Fibroblast of upper back skin (primary cell): ENCODE results near the gene HCAR1.
"Not testable (repeated sequence)": the region's sequence is repeated elsewhere in the genome, so short reads cannot be mapped to it uniquely, and the experiment has no call there.

Experiments used
- DNase-seq: peaks from one replicate; pipeline ENCODE4 v3.0.0-alpha.2; 2013

Gene HCAR1

DNA sequence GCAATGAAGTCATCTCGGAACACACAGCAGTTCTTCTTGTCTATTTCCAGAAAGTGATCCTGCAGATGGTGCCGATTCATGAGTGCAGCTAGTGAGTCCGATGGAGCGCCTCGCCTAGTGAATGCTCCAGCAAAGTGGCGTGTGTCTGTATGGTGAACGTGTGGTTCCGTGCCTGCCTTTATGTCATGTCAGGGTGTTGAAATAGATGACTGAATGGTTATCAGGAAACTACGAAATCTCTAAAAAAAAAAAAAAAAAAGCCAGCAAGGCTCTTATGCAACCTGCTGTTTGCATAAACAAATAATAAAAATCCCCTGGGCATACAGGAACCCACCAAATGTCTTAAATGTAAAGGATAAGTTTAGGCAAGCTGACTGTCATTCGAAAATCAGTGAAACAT is 14.0 kb downstream of the HCAR1 start, which contains the start of gene HCAR3:
HCAR3 (minus strand) TSS at position 154 of the 400 bp plus-strand sequence; CDS start at position 80, 74 bp downstream.
- not testable (repeated sequence) for DNase-seq

DNA sequence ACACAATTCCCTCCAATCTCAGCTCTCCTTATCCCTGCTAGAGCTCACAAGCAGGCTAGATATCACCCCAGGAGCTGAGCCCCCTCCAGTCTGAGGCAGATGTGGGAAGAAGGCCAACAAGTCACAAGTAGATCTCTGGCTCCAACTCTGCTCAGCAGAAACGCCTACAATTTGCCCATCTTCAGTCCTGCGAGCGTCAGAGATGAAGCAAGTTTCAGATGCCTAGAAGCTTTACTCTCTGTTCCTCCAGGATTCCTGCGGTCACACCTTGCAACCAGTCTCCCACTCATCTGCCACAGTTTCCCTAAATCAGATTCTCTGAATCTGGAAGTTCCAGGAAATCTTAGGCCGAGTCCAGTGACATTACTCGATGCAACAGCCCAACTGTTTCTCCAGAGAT is 15.4 kb downstream of the HCAR1 start:
- not testable (repeated sequence) for DNase-seq

- DNase-seq, result not testable (repeated sequence)
Observed at GRCh38 chr12:122713491-122714188, 17.0 kb downstream of the HCAR1 start.

- DNase-seq, result not testable (repeated sequence)
Observed at GRCh38 chr12:122711266-122711665, 19.4 kb downstream of the HCAR1 start.

GRCh38 chr12:122710341-122710740 is 20.3 kb downstream of the HCAR1 start:
- not testable (repeated sequence) for DNase-seq

GRCh38 chr12:122709287-122709686 is 21.4 kb downstream of the HCAR1 start:
- not testable (repeated sequence) for DNase-seq

- not testable (repeated sequence) for DNase-seq
Observed at GRCh38 chr12:122703841-122704240, 26.8 kb downstream of the HCAR1 start.

DNA sequence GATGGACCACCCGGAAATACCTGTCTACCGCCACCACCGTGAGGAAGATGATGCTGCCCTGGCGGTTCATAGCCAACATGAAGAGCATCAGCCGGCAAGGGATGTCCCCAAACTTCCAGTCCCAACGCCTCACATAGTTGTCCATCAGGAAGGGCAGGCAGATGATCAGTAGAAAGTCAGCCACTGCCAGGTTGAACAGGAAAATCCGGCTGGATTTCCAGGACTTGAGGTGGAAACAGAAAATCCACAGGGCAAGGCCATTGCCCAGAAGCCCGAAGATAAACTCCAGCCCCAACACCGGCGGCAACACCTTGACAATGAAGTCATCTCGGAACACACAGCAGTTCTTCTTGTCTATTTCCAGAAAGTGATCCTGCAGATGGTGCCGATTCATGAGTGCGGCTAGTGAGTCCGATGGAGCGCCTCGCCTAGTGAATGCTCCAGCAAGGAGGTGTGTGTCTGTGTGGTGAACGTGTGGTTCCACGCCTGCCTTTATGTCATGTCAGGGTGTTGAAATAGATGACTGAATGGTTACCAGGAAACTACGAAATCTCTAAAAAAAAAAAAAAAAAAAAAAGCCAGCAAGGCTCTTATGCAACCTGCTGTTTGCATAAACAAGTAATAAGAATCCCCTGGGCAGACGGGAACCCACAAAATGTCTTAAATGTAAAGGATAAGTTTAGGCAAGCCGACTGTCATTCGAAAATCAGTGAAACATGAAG is 27.6 kb downstream of the HCAR1 start, which contains the start of gene HCAR2:
HCAR2 (minus strand) TSS at position 468 of the 722 bp plus-strand sequence; CDS start at position 394, 74 bp downstream.
- not testable (repeated sequence) for DNase-seq

GRCh38 chr12:122701481-122701880 is 29.2 kb downstream of the HCAR1 start:
- DNase-seq, result not testable (repeated sequence)

DNA sequence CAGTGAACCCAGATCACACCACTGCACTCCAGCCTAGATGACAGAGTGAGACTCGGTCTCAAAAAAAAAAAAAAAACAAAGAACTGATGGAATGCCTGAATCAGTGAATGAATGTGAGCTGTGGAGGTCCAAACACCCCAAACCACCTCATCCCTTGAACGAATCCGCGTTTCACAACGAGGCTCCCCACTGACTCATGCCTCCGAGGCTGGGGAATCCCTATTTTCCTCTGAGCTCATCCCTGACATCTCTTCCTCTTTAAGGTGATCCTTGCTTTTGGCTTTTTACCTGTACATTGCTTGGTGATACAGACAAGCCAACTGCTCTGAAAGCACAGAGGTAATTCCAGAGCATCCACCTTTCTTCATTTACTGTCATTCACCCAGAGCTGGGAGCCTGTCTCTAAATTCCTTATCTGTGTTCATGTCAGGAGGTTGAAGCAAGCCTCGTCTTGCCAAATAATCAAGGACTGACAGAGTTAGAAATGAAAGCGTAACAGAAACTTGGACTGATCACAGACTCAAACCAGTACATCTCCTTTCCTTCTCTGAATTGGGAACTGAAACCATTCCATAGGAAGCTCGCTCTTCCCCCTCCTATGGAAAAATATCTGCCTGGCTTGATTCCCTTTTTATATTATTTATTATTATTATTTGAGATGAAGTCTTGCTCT is 30.5 kb downstream of the HCAR1 start:
- not testable (repeated sequence) for DNase-seq

DNA sequence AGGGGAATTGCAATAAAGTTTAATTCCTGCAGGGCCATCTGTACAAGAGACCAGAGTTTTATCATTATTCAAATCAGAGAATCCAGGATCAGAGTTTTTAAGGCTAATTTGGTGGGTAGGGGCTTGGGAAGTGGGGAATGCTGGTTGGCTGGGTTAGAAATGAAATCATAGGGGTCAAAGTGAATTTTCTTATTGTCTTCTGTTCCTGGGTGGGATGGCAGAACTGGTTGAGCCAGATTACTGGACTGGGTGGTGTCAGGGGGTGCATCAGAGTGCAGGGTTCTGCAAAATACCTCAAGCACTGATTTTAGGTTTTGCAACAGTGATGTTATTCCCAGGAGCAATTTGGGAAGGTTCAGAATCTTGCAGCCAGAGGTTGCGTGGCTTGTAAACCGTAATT is 33.7 kb downstream of the HCAR1 start:
- not testable (repeated sequence) for DNase-seq

- DNase-seq, result no peak
Observed at GRCh38 chr12:122691566-122691965, 39.1 kb downstream of the HCAR1 start.

- DNase-seq, result no peak
Observed at GRCh38 chr12:122688291-122688690, 42.4 kb downstream of the HCAR1 start.

- DNase-seq, result peak; percentile 8
Observed at GRCh38 chr12:122687086-122687485, 43.6 kb downstream of the HCAR1 start.

- DNase-seq, result no peak
Observed at GRCh38 chr12:122686538-122686937, 44.1 kb downstream of the HCAR1 start.

DNA sequence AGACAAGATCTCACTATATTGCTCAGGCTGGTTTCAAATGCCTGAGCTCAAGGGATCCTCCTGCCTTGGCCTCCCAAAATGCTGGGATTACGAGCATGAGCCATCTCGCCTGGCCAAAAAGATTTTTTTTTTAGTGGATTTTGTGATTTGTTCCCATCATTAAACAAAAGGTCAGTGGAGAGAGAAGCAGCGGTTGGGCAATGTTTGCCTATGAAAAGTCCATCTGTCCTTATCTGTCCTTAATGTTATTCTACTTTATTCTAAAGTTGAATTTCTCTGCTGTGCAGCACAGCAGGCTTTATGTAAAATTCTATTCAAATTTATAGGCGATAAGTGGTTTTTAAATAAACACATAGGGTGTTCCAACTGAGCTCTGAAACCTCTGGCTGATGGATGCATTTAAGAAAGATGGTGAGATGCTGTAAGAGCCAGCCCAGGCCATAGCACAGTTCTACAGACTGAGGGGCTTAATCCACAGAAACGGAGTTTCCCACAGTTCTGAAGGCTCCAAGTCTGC is 46.3 kb downstream of the HCAR1 start:
- no peak for DNase-seq

DNA sequence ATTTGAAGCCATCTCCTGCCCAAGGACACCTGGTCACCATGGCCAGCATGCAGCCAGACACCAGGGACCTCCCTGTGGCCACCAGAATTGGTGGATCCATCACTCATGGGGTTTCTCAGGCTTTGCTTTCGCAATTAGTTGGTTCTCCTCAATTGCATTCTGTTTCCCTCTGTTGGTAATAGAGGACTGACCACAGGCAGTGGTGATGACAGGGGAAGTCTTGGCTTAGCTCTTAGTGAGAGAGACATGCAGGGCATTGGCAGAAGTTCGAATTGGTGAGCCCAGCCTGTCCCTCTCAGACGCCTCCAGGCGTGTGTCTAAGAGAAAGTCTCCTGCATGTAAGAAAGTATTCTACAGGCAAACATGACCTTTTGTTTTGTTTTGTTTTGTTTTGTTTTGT is 48.8 kb downstream of the HCAR1 start:
- peak; percentile 59 for DNase-seq

DNA sequence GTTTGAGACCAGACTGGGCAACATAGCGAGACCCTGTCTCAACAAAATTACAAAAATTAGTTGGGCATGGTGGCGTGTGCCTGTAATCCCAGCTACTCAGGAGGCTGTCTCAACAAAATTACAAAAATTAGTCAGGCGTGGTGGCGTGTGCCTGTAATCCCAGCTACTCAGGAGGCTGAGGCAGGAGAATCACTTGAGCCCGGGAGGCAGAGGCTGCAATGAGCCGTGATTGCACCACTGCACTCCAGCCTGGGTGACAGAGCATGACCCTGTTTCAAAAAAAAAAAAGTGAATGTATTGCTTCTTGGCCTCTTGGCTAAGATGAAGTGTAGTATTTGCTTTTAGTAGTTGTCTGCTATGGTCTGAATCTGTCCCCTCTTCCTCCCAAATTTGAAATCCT is 49.7 kb downstream of the HCAR1 start:
- not testable (repeated sequence) for DNase-seq

DNA sequence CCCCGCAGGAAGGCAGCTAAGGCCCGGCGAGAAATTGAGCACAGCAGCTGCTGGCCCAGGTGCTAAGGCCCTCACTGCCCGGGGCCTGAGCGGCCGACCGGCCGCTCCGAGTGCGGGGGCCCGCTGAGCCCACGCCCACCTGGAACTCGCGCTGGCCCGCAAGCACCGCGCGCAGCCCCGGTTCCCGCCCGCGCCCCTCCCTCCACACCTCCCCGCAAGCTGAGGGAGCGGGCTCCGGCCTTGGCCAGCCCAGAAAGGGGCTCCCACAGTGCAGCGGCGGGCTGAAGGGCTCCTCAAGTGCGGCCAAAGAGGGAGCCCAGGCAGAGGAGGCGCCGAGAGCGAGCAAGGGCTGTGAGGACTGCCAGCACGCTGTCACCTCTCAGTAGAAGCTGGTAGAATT is 53.9 kb downstream of the HCAR1 start:
- DNase-seq, result not testable (repeated sequence)
